ENCODE data around the gene CNIH2. TPM values are rescaled to one million over a fixed set of nuclear protein-coding genes. Genes with fewer than 3 reads are reported as not detected.
"Not testable (repeated sequence)": the region's sequence is repeated elsewhere in the genome, so short reads cannot be mapped to it uniquely, and the experiment has no call there.

Gene CNIH2
- total RNA-seq, 1 experiment from 2014 or later = 8.4 TPM

DNA sequence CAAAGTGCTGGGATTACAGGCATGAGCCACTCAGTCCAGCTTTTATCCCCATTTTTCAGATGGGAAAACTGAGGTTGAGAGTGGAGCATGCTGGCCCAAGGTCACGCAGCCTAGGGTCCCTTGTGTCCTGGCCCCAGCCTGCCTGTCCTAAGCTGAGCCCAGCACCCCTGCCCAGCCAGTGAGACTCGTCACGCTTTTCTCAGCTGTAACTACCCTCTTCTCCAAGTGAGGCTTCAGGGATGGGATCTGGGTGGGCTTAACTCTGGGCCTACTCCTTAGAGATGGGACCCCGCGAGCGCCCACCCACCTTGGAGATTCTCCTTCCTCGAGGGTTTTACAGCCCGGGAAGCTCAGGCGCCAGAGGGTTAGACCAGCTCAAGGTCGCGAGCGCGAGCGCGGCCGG, 13.3 kb downstream of the CNIH2 start:
- DNase-seq (ENCODE audit: low spot score) = no peak

GRCh38 chr11:66291706-66292542, 13.9 kb downstream of the CNIH2 start, which contains the start of gene TMEM151A:
TMEM151A (plus strand) TSS chr11:66291894; CDS start chr11:66292014, 120 bp downstream.
- DNase-seq (ENCODE audit: low spot score) = no peak

DNA sequence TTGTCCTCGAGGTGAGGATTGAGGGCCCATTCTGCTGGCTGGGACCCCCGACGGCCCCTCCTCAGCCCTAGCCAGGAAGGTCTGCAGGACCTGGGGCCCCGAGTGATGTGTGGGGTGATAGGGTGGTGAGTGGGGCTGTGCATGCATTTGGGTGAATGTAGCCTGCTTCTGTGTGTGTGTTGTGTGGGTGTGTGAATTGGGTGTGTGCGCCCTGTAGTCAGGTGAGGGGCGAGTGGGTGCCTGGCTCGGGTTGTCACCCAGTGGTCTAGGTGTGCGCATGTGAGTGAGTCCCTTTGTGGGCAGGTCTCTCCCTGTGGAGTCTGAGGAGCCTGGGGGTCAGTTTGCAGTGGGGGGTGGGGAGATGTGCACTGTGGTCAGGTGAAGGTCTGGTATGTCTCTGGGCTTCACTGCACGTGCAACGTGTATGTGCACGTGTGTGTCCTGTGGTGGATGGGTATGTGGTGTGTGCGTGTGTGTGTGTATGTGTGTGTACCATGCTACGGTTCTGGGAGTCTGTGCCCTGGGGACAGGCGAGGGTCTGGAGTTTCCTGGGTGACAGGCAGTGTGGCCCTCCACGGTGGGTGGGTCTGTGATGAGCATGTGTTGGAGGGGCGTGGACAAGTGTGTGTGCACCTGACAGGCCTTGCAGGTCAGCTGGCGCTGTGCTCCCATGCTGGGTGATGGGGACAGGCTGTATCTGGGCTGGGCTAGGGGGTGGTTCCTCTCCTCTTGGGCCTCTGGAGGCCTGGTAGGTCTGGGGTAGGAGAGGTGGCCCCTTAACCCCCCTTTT, 14.8 kb downstream of the CNIH2 start:
- no peak for DNase-seq (ENCODE audit: low spot score)

- no peak for DNase-seq (ENCODE audit: low spot score)
Measured at GRCh38 chr11:66293352-66293751, 15.4 kb downstream of the CNIH2 start.

DNA sequence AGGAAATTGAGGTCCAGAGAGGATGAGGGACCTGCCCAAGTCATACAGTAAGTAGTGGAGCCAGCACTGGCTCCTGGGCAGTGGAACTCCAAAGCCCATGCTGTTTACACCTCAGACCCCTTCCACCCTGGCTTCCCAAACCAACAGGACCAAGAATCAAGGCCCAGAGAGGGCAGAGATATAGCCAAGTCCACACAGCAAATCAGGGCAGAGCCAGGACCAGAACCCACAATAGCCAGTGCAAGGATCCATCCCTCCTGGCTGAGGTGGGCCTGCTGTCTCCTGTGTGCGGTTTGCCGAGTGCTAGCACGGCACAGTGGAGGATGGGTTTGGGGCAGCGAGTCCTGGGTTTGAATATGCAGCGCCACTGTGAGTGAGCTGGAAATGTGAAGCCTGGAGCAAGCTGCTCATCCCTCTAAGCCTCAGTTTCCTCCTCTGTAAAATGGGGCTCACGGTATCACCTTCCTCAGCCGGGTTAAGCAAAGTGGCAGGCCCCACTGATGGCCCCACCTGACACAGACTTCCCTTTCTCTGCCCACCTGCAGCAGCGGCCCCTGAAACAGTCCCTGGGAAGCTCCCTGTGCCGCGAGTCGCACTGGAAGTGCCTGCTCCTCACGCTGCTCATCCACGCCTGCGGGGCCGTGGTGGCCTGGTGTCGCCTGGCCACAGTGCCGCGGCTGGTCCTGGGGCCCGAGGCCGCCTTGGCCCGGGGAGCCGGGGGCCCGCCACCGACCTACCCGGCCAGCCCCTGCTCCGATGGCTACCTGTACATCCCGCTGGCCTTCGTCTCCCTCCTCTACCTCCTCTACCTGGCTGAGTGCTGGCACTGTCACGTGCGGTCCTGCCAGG, 16.0 kb downstream of the CNIH2 start:
- DNase-seq (ENCODE audit: low spot score) = no peak

DNA sequence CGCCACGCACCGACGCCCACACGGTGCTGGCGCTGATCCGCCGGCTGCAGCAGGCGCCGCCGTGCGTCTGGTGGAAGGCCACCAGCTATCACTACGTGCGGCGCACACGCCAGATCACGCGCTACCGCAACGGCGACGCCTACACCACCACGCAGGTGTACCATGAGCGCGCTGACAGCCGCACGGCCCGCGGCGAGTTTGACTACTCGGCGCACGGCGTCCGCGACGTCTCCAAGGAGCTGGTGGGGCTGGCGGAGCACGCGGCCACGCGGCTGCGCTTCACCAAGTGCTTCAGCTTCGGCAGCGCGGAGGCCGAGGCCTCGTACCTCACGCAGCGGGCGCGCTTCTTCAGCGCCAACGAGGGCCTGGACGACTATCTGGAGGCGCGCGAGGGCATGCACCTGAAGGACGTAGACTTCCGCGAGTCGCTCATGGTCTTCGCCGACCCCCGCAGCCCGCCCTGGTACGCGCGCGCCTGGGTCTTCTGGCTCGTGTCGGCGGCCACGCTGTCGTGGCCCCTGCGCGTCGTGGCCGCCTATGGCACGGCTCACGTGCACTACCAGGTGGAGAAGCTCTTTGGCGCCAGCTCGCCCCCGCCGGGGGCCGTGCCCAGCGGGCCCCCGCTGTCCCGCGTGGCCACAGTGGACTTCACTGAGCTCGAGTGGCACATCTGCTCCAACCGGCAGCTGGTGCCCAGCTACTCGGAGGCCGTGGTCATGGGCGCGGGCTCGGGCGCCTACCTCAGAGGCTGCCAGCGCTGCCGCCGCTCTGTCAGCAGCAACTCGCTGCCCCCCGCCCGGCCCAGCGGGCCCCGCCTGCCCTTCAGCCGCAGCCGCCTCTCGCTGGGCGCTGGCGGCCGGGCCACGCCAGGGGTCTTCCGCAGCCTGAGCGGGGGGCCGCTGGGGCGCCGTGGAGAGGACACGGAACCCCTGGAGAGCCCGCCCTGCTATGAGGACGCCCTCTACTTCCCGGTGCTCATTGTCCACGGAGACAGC, 16.9 kb downstream of the CNIH2 start:
- DNase-seq (ENCODE audit: low spot score) = no peak

DNA sequence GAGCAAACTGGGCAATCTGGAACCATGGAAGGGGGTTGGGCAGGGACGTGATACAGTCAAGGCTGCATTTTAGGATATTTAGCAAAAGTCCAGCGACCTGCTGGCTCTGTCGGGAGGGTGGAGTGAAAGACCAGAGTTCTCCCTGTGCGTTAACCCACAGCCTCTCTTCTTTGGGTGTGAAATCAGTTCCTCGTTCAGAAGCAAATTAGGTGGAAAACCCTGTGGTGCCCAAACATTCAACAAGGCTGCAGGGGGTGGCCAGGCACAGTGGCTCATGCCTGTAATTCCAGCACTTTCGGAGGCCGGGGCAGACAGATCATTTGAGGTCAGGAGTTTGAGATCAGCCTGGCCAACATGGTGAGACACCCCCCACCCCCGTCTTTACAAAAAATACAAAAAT, 19.6 kb downstream of the CNIH2 start:
- no peak for DNase-seq (ENCODE audit: low spot score)

DNA sequence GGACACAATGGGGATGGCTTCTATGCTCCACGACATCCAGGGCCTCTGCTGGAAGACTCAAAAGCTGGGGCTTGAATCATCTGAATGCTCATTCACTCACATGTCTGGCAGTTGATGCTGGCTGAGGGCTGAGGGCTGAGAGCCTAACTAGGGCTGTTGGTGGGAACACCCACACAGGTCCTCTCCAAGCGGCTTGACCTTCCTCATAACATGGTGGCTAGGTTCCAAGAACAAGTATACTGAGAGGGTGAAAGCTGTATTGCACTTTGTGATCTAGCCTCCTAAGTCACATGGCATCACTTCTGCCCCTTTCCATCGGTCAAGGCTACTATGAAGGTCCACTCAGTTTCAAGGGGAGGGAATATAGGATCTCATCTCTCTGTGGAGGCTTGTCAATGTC, 21.2 kb downstream of the CNIH2 start:
- no peak for DNase-seq (ENCODE audit: low spot score)

GRCh38 chr11:66302656-66303055, 24.7 kb downstream of the CNIH2 start:
- no peak for DNase-seq (ENCODE audit: low spot score)

- no peak for DNase-seq (ENCODE audit: low spot score)
Measured at GRCh38 chr11:66309475-66309874, 31.5 kb downstream of the CNIH2 start.

DNA sequence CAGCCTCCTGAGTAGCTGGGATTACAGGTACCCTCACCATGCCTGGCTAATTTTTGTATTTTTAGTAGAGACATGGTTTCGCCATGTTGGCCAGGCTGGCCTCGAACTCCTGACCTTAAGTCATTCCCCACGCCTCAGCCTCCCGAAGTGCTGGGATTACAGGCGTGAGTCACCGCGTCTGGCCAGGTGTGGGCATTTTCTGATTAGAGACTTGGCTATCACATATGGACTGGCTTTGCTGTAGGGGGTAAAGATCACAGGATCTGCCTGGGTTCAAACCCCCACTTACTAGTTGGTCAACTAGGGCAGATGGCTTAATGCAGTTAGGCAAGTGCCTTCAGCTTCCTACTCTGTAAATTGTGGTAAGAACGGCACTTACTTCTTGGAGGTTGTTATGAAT, 32.3 kb downstream of the CNIH2 start:
- no peak for DNase-seq (ENCODE audit: low spot score)

DNA sequence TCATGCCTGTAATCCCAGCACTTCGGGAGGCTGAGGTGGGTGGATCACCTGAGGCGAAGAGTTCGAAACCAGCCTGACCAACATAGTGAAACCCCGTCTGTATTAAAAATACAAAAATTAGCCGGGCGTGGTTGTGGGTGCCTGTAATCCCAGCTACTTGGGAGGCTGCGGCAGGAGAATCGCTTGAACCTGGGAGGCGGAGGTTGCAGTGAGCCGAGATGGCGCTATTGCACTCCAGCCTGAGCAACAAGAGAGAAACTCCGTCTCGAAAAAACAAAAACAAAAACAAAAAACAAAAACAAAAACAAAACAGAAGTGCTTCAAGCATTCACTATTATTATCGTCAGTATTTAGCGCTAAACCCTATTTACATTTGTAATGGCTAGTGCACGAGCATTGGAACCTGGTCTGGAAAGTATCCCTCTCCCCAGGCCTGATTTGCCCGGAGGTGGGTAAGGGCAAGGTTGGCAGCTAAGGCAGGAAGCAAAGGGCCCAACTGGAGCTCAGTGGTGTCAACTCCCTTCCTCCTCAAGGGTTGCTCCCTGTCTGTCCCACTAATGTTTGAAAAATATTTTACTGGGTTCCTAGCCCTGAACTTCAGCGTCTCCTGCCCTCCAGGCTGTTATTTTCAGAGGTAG, 32.9 kb downstream of the CNIH2 start:
- not testable (repeated sequence) for DNase-seq (ENCODE audit: low spot score)

- DNase-seq (ENCODE audit: low spot score) = no peak
Measured at GRCh38 chr11:66311470-66311964, 33.5 kb downstream of the CNIH2 start.

GRCh38 chr11:66311965-66312548, 34.1 kb downstream of the CNIH2 start:
- DNase-seq (ENCODE audit: low spot score) = peak; percentile 82

DNA sequence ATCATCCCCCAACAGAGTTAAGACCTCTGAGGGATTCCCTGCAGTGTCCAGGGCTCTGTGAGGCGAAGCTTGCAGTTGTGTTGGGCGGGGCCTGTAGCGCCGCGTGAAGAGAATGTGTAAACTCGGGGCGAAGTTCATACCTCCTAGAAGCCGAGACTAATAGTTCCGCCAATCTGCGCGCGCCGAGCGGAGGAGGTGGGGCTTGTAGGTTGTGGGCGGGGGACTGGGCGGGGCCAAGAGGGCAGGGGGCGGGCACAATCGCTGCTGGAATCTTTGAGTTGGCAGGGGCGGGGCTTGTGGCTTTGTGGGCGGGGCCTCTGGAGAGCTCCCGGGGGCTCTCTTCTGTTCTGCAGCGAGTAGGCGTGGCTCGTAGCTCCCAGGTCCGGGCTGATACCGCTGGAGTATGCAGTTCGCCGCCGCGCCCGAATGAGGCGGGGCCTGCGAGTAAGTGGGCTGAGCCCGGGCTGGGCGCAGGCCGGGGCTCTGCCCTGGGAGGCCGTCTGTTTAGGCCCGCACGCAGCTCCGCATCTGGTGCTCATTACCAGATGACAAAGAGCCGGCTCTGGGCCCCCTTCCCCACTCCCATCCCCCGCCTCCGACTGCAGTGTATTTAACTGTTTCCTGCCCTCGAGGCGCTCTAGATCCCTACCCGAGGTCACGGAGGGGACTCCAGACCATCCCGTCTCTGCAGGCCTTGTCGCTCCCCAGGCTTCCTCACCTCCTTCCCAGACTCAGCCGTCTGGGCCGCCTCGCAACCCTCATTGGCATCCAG, 34.8 kb downstream of the CNIH2 start:
- peak; percentile 98 for DNase-seq (ENCODE audit: low spot score)

- no peak for DNase-seq (ENCODE audit: low spot score)
Measured at GRCh38 chr11:66313321-66314185, 35.6 kb downstream of the CNIH2 start.

DNA sequence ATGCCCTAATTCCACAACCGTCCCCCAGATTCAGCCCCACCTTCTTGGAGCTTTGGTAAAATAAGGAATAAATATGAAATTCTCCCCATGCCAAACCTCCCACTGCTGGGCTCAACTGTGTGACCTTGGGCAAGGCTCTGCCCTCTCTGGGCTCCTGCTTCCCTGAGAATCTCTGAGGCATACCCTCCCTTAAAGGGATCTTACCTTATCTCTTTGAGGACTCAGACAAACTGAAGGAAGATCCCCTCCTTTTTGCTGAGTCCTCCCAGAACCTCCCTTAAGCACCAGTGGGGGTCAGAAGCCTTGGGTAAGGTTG, 36.2 kb downstream of the CNIH2 start:
- DNase-seq (ENCODE audit: low spot score) = no peak

Measured in H4 (cell line).